Hematopoietic multipotent progenitor cell (in vitro differentiated cells): ENCODE results near the gene KDM7A. TPM values are rescaled to one million over a fixed set of nuclear protein-coding genes. Genes with fewer than 3 reads are reported as not detected.

Experiments
- DNase-seq, 3 donors: peaks; one replicate each; pipeline ENCODE4 v3.0.0-alpha.2; 2011 to 2015; ENCODE audit warnings: low read depth in 2 of 3, low spot score in 2 of 3
- total RNA-seq: library from RNA; depleted of rRNA; stranded (reverse); fragments of >200 nt; gene quantifications from one replicate; pipeline ENCODE4 v1.2.3, GENCODE V29; 2012

KDM7A gene
- total RNA-seq, 1 donor, result 3.2 TPM

GRCh38 chr7:140057143-140057535 is 119.6 kb downstream of the KDM7A start:
- no peak for DNase-seq

- DNase-seq, result no peak
Observed at GRCh38 chr7:140056431-140057142, 120.2 kb downstream of the KDM7A start.

GRCh38 chr7:140055833-140056232 is 121.0 kb downstream of the KDM7A start:
- DNase-seq, result no peak

GRCh38 chr7:140054751-140055150 is 122.0 kb downstream of the KDM7A start:
- DNase-seq, result no peak

GRCh38 chr7:140053812-140054539 is 122.8 kb downstream of the KDM7A start:
- no peak for DNase-seq

- no peak for DNase-seq
Observed at GRCh38 chr7:140051820-140052219, 125.0 kb downstream of the KDM7A start.

- no peak for DNase-seq
Observed at GRCh38 chr7:140050100-140050499, 126.7 kb downstream of the KDM7A start.

- DNase-seq, result no peak
Observed at GRCh38 chr7:140049339-140050024, 127.3 kb downstream of the KDM7A start.

GRCh38 chr7:140048989-140049338 is 127.8 kb downstream of the KDM7A start:
- no peak for DNase-seq

GRCh38 chr7:140048138-140048537 is 128.6 kb downstream of the KDM7A start:
- DNase-seq, result no peak

GRCh38 chr7:140047197-140047596 is 129.6 kb downstream of the KDM7A start:
- DNase-seq, result no peak

- DNase-seq, result no peak
Observed at GRCh38 chr7:140045697-140046096, 131.1 kb downstream of the KDM7A start.

GRCh38 chr7:140044251-140044650 is 132.5 kb downstream of the KDM7A start:
- no peak for DNase-seq

GRCh38 chr7:140042386-140042670 is 134.5 kb downstream of the KDM7A start:
- no peak for DNase-seq

- DNase-seq, result no peak
Observed at GRCh38 chr7:140041659-140042385, 135.0 kb downstream of the KDM7A start.

GRCh38 chr7:140039896-140040295 is 136.9 kb downstream of the KDM7A start:
- DNase-seq, result no peak

GRCh38 chr7:140039066-140039465 is 137.7 kb downstream of the KDM7A start:
- DNase-seq, result no peak

- DNase-seq, result peak in 2 of 3 donors; percentile 36 to 40
Observed at GRCh38 chr7:140036224-140036962, 140.4 kb downstream of the KDM7A start.

GRCh38 chr7:140035400-140036223 is 141.2 kb downstream of the KDM7A start:
- no peak for DNase-seq
